Measurements from ENCODE around the gene TSLP.

Gene TSLP

DNA sequence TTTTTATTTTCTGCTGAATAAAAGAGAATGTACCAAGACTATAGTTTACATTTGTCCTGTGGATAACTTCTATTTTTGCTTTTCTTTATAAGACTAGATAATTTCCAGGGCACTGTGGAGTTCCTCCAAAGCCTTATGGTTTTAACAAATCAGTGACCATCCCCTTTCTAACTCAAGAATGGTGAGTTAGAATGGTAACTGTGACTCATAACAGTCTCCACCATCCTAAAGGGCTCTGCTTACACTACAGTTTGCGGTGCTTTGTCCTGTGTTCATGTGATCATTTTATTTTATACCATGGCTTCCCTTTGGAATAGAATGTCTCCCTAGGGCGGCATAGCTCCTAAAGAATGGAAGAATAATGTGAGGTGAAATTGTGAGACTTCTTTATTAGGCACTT is 50.9 kb downstream of the TSLP start:
- H3K9me3 ChIP-seq (ENCODE audit: low read length): no peaks in the 10 kb centered on the region
- H3K4me3 ChIP-seq (ENCODE audit: low read depth, low read length, poor library complexity, severe bottlenecking): no peak overlapping the region
- H3K36me3 ChIP-seq (ENCODE audit: insufficient read depth, low read length): peaks cover 95% of the 10 kb centered on the region
- H3K27ac ChIP-seq (ENCODE audit: low read depth, low read length, poor library complexity, severe bottlenecking): no peak overlapping the region
- H3K27me3 ChIP-seq (ENCODE audit: insufficient read depth, low read length): no peaks in the 10 kb centered on the region
- TF ChIP-seq EZH2 (IDR thresholded peaks at IDR 0.05; ENCODE audit: borderline replicate concordance, low read length): no peak
- H3K9me2 ChIP-seq (ENCODE audit: low read depth, low read length): no peaks in the 10 kb centered on the region
- no peak overlapping the region for H3K4me2 ChIP-seq (ENCODE audit: low read length)
- no peaks in the 10 kb centered on the region for H4K20me1 ChIP-seq (ENCODE audit: insufficient read depth, low read length)
- H3K79me2 ChIP-seq (ENCODE audit: insufficient read depth, low read length): no peaks in the 10 kb centered on the region
- no peak overlapping the region for H3K9ac ChIP-seq (ENCODE audit: low read length)
- no peak overlapping the region for H2AFZ ChIP-seq (ENCODE audit: low read length)
- no peaks in the 10 kb centered on the region for H3K4me1 ChIP-seq (ENCODE audit: insufficient read depth, low read length, severe bottlenecking)
- no peaks in the 10 kb centered on the region for H3F3A ChIP-seq (ENCODE audit: insufficient read depth, low read length)

DNA sequence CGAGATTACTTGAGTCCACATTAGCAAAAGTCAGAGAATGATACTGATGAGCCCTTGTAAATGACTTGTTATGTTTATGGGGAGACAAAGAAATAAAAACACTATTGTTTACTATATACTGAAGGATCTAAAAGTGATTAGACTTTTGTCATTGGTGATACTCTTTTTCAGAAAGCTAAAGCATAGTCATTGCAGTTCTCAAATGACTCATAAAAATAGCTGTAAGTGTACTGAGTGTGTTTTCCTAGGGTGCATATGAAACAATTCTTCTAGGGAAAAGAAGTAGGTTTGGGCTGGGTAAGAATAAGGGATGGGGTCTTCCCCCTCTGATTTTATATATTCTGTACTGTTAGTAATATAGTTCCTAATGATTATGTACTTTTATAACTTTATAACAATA is 53.3 kb downstream of the TSLP start:
- H3K4me3 ChIP-seq (ENCODE audit: low read depth, low read length, poor library complexity, severe bottlenecking): no peak overlapping the region
- no peak overlapping the region for H2AFZ ChIP-seq (ENCODE audit: low read length)
- no peak overlapping the region for H3K9ac ChIP-seq (ENCODE audit: low read length)
- H3K36me3 ChIP-seq (ENCODE audit: insufficient read depth, low read length): peaks cover 83% of the 10 kb centered on the region
- H3K4me2 ChIP-seq (ENCODE audit: low read length): no peak overlapping the region
- no peaks in the 10 kb centered on the region for H3K9me3 ChIP-seq (ENCODE audit: low read length)
- H3F3A ChIP-seq (ENCODE audit: insufficient read depth, low read length): no peaks in the 10 kb centered on the region
- no peaks in the 10 kb centered on the region for H3K4me1 ChIP-seq (ENCODE audit: insufficient read depth, low read length, severe bottlenecking)
- no peak overlapping the region for H3K27ac ChIP-seq (ENCODE audit: low read depth, low read length, poor library complexity, severe bottlenecking)
- no peaks in the 10 kb centered on the region for H3K9me2 ChIP-seq (ENCODE audit: low read depth, low read length)
- H3K27me3 ChIP-seq (ENCODE audit: insufficient read depth, low read length): no peaks in the 10 kb centered on the region
- H3K79me2 ChIP-seq (ENCODE audit: insufficient read depth, low read length): no peaks in the 10 kb centered on the region
- TF ChIP-seq EZH2 (IDR thresholded peaks at IDR 0.05; ENCODE audit: borderline replicate concordance, low read length): no peak
- TF ChIP-seq, protein P1, sequence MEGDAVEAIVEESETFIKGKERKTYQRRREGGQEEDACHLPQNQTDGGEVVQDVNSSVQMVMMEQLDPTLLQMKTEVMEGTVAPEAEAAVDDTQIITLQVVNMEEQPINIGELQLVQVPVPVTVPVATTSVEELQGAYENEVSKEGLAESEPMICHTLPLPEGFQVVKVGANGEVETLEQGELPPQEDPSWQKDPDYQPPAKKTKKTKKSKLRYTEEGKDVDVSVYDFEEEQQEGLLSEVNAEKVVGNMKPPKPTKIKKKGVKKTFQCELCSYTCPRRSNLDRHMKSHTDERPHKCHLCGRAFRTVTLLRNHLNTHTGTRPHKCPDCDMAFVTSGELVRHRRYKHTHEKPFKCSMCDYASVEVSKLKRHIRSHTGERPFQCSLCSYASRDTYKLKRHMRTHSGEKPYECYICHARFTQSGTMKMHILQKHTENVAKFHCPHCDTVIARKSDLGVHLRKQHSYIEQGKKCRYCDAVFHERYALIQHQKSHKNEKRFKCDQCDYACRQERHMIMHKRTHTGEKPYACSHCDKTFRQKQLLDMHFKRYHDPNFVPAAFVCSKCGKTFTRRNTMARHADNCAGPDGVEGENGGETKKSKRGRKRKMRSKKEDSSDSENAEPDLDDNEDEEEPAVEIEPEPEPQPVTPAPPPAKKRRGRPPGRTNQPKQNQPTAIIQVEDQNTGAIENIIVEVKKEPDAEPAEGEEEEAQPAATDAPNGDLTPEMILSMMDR (IDR thresholded peaks at IDR 0.05; ENCODE audit: low read length): no peak
- no peaks in the 10 kb centered on the region for H4K20me1 ChIP-seq (ENCODE audit: insufficient read depth, low read length)

DNA sequence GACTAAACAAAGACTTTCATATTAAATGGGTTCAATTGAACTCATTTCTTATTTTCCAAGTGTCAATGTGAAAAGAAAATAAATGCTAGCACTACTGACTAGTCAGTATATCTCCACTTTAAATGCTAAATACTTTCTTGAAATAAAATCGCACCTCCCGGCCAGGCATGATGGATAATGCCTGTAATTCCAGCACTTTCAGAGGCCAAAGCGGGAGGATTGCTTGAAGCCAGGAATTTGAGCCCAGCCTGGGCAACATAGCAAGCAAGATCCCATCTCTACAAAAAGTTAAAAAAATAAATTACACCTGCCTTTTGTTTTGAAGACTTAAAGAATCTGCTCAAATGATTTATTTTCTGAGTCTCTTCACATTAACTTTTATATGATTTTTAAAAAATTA is 55.4 kb downstream of the TSLP start:
- TF ChIP-seq, protein P1 (IDR thresholded peaks at IDR 0.05; ENCODE audit: low read length): no peak
- no peak for TF ChIP-seq EZH2 (IDR thresholded peaks at IDR 0.05; ENCODE audit: borderline replicate concordance, low read length)
- H3K9me3 ChIP-seq (ENCODE audit: low read length): no peaks in the 10 kb centered on the region
- H2AFZ ChIP-seq (ENCODE audit: low read length): no peak overlapping the region
- H4K20me1 ChIP-seq (ENCODE audit: insufficient read depth, low read length): no peaks in the 10 kb centered on the region
- H3K79me2 ChIP-seq (ENCODE audit: insufficient read depth, low read length): no peaks in the 10 kb centered on the region
- H3F3A ChIP-seq (ENCODE audit: insufficient read depth, low read length): no peaks in the 10 kb centered on the region
- no peaks in the 10 kb centered on the region for H3K4me1 ChIP-seq (ENCODE audit: insufficient read depth, low read length, severe bottlenecking)
- no peak overlapping the region for H3K9ac ChIP-seq (ENCODE audit: low read length)
- H3K4me2 ChIP-seq (ENCODE audit: low read length): no peak overlapping the region
- H3K36me3 ChIP-seq (ENCODE audit: insufficient read depth, low read length): peaks cover 62% of the 10 kb centered on the region
- H3K9me2 ChIP-seq (ENCODE audit: low read depth, low read length): no peaks in the 10 kb centered on the region
- no peak overlapping the region for H3K27ac ChIP-seq (ENCODE audit: low read depth, low read length, poor library complexity, severe bottlenecking)
- no peak overlapping the region for H3K4me3 ChIP-seq (ENCODE audit: low read depth, low read length, poor library complexity, severe bottlenecking)
- no peaks in the 10 kb centered on the region for H3K27me3 ChIP-seq (ENCODE audit: insufficient read depth, low read length)
